Stimulated activated CD8-positive, alpha-beta memory T cell treated with anti-CD3 and anti-CD28 coated beads, Interleukin-4, amount 100 ng/mL, for 1 hour (primary cell): ENCODE data around the gene TTLL7.

ENCODE experiments used
- DNase-seq, 2 donors: peaks; one replicate each; pipeline ENCODE4 v3.0.0-alpha.2; 2020; ENCODE audit warnings: low read depth in 2 of 2, low spot score in 1 of 2

TTLL7 gene

GRCh38 chr1:83828456-83828855 lies 170.5 kb downstream of the TTLL7 start:
- DNase-seq, result no peak

GRCh38 chr1:83827741-83828140 lies 171.2 kb downstream of the TTLL7 start:
- no peak for DNase-seq

GRCh38 chr1:83822208-83822607 lies 176.7 kb downstream of the TTLL7 start:
- no peak for DNase-seq

- DNase-seq, result no peak
These were observed 179.5 kb downstream of the TTLL7 start for GRCh38 chr1:83819436-83819835.

GRCh38 chr1:83818916-83819315 lies 180.0 kb downstream of the TTLL7 start:
- no peak for DNase-seq

- DNase-seq, result no peak
These were observed 182.1 kb downstream of the TTLL7 start for GRCh38 chr1:83816836-83817235.

GRCh38 chr1:83815330-83815729 lies 183.6 kb downstream of the TTLL7 start:
- no peak for DNase-seq
